Measurements from ENCODE around the gene CNTN2. TPM values are rescaled to one million over a fixed set of nuclear protein-coding genes. Genes with fewer than 3 reads are reported as not detected.

Gene CNTN2
- total and polyA plus RNA-seq, 2 experiments from 2014 or later = 1.3 to 2.2 TPM

- Histone ChIP-seq H3F3A (replicated peaks; ENCODE audit: low read depth) (no peaks in the 10 kb centered on the region), H3K9me2 (ENCODE audit: insufficient read depth) (no peaks in the 10 kb centered on the region), H3K27ac (ENCODE audit: low read depth) (no peak overlapping the region), H3K79me2 (replicated peaks; ENCODE audit: insufficient read depth) (no peaks in the 10 kb centered on the region), H3K27me3 (ENCODE audit: insufficient read depth) (no peaks in the 10 kb centered on the region), H3K4me3 (no peak overlapping the region), H2AFZ (no peak overlapping the region), H3K4me1 (ENCODE audit: insufficient read depth) (no peaks in the 10 kb centered on the region), H3K36me3 (ENCODE audit: insufficient read depth) (no peaks in the 10 kb centered on the region), H3K4me2 (no peak overlapping the region), H4K20me1 (replicated peaks; ENCODE audit: insufficient read depth) (no peaks in the 10 kb centered on the region)
- ATAC-seq = no peak
- no peaks in the 10 kb centered on the region; the same call in 1 of the 3 replicates for H3K9me3 Mint-ChIP-seq
- no peaks in the 10 kb centered on the region for H3K36me3 Mint-ChIP-seq (ENCODE audit: low read depth)
- no peak overlapping the region for H3K4me3 Mint-ChIP-seq
- H3K4me1 Mint-ChIP-seq = peaks cover 2% of the 10 kb centered on the region; the same call in 1 of the 3 replicates
- H3K27ac Mint-ChIP-seq = no peak overlapping the region
- peaks cover 6% of the 10 kb centered on the region for H3K27me3 Mint-ChIP-seq (ENCODE audit: insufficient read depth, low read depth, poor library complexity)
- TF ChIP-seq STAT1 (IDR thresholded peaks at IDR 0.05; ENCODE audit: unreplicated experiment) = no peak
- TF ChIP-seq CTCF (conservative IDR thresholded peaks at IDR 0.05; ENCODE audit: low read depth in 2 of 2) = no peak
- TF ChIP-seq ZNF114 (CRISPR knock-in tag; IDR thresholded peaks at IDR 0.05) = no peak
- no peak for TF ChIP-seq NANOG (IDR thresholded peaks at IDR 0.05; ENCODE audit: borderline replicate concordance)
- TF ChIP-seq EZH2 (IDR thresholded peaks at IDR 0.05; ENCODE audit: low read depth, unreplicated experiment) = no peak
- no peak for TF ChIP-seq CREB1 (CRISPR knock-in tag; IDR thresholded peaks at IDR 0.05; ENCODE audit: low read depth)
- no peak for TF ChIP-seq ZNF331 (CRISPR knock-in tag; IDR thresholded peaks at IDR 0.05; ENCODE audit: low read depth)
- TF ChIP-seq POLR2AphosphoS5 (IDR thresholded peaks at IDR 0.05; ENCODE audit: low read depth) = no peak
- no peak for TF ChIP-seq JUNB (IDR thresholded peaks at IDR 0.05; ENCODE audit: unreplicated experiment)
- TF ChIP-seq EZH2phosphoT487 (IDR thresholded peaks at IDR 0.05; ENCODE audit: unreplicated experiment) = no peak
- no peak for TF ChIP-seq ZNF462 (CRISPR knock-in tag; IDR thresholded peaks at IDR 0.05)
- TF ChIP-seq ETS1 (IDR thresholded peaks at IDR 0.05) = no peak
- TF ChIP-seq REST (IDR thresholded peaks at IDR 0.05; ENCODE audit: unreplicated experiment) = no peak
- DNase-seq (ENCODE audit: low spot score) = no peak
Measured at GRCh38 chr1:205068001-205068400, 25.0 kb downstream of the CNTN2 start.

All from GM23338 (cell line).